ENCODE data around the gene MKRN1. TPM values are rescaled to one million over a fixed set of nuclear protein-coding genes. Genes with fewer than 3 reads are reported as not detected.

Gene MKRN1
- total and polyA plus RNA-seq, 2 experiments from 2014 or later, result 68.8 to 71.5 TPM

DNA sequence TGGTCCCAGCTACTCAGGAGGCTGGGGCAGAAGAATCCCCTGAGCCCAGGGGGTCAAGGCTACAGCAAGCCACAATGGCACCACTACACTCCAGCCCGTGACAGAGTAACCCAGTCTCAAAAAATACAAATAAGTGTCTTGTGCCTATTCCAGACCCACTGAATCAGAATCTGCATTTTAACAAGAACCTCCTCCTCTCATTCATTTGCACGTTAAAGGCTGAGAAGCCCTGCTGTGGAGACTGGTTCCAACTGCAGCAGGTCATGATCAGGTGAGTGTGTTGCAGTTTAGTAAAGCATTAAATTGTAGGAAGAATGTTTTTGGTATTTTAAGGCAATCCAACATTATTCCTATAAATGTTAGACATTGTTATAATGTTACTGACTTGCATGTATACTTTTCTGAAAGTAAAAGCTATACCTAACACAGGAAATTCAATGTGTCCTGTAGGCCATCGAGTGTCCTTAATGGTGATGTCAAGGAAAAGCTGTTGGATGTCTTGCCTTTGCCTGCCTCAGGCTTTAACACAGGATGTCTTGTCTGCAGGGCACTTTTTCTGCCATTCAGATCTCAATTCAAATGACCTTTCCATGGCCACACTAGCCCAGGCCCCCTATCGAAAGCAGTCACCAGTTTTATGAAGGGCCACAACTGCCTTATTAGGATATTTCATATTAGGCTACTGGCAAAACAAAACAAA, 30.4 kb downstream of the MKRN1 start:
- Histone ChIP-seq H3K27ac (no peak overlapping the region), H3K9me2 (ENCODE audit: insufficient read depth) (no peaks in the 10 kb centered on the region), H4K20me1 (ENCODE audit: insufficient read depth) (no peaks in the 10 kb centered on the region), H3F3A (ENCODE audit: insufficient read depth) (no peaks in the 10 kb centered on the region), H3K4me3 (no peak overlapping the region), H3K27me3 (replicated peaks; ENCODE audit: insufficient read depth) (no peaks in the 10 kb centered on the region), H3K9ac (no peak overlapping the region), H3K36me3 (ENCODE audit: low read depth) (no peaks in the 10 kb centered on the region), H3K79me2 (ENCODE audit: insufficient read depth) (no peaks in the 10 kb centered on the region), H3K4me1 (ENCODE audit: insufficient read depth) (no peaks in the 10 kb centered on the region), H2AFZ (no peak overlapping the region), H3K9me3 (ENCODE audit: low read depth) (no peaks in the 10 kb centered on the region), H3K4me2 (ENCODE audit: unreplicated experiment) (no peak overlapping the region)
- WGBS, 2 experiments (ENCODE audit: low coverage in 1 of 2, low lambda C conversion rate in 2 of 2, missing lambda C conversion rate in 2 of 2), result 65 to 71% methylated on average over 4 of the region's 4 CpGs
- no peak for TF ChIP-seq EZH2phosphoT487 (IDR thresholded peaks at IDR 0.05; ENCODE audit: insufficient read depth, low read depth)
- no peak for TF ChIP-seq EZH2 (IDR thresholded peaks at IDR 0.05; ENCODE audit: insufficient read depth, poor library complexity, severe bottlenecking)
- in situ Hi-C loops (cut with MboI), result no loop called here
- no peak for DNase-seq

DNA sequence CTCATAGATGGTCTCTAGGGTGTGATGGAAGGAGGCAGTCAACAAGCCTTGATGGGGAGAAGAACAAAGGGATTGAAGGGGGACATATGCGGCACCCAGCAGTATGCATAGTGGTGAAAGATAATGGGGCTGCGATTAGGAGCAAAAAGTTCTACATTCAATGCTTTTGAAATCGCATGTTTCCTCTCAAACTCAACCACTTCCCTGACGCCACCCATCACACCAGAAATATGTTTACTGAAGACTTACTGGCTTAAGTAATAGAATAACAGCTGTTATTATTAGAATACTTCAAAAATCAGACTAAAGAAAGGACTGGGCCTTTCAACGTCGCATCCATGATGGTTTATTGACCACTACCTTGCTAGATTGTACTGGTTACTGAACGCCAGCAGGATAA, 31.5 kb downstream of the MKRN1 start:
- no peaks in the 10 kb centered on the region for H3K36me3 ChIP-seq (ENCODE audit: low read depth)
- in situ Hi-C loops (cut with MboI), result no loop called here
- 89 to 90% methylated on average over 7 of the region's 7 CpGs for WGBS, 2 experiments (ENCODE audit: low coverage in 1 of 2, low lambda C conversion rate in 2 of 2, missing lambda C conversion rate in 2 of 2)
- H3K9ac ChIP-seq, result no peak overlapping the region
- no peaks in the 10 kb centered on the region for H4K20me1 ChIP-seq (ENCODE audit: insufficient read depth)
- no peaks in the 10 kb centered on the region for H3F3A ChIP-seq (ENCODE audit: insufficient read depth)
- H3K4me1 ChIP-seq (ENCODE audit: insufficient read depth), result no peaks in the 10 kb centered on the region
- no peaks in the 10 kb centered on the region for H3K27me3 ChIP-seq (replicated peaks; ENCODE audit: insufficient read depth)
- no peak overlapping the region for H2AFZ ChIP-seq
- no peaks in the 10 kb centered on the region for H3K9me2 ChIP-seq (ENCODE audit: insufficient read depth)
- no peak overlapping the region for H3K4me3 ChIP-seq
- H3K4me2 ChIP-seq (ENCODE audit: unreplicated experiment), result no peak overlapping the region
- no peak overlapping the region for H3K27ac ChIP-seq
- H3K79me2 ChIP-seq (ENCODE audit: insufficient read depth), result no peaks in the 10 kb centered on the region
- TF ChIP-seq EZH2 (IDR thresholded peaks at IDR 0.05; ENCODE audit: insufficient read depth, poor library complexity, severe bottlenecking) (no peak), EZH2phosphoT487 (IDR thresholded peaks at IDR 0.05; ENCODE audit: insufficient read depth, low read depth) (no peak)
- H3K9me3 ChIP-seq (ENCODE audit: low read depth), result no peaks in the 10 kb centered on the region
- DNase-seq, result no peak

DNA sequence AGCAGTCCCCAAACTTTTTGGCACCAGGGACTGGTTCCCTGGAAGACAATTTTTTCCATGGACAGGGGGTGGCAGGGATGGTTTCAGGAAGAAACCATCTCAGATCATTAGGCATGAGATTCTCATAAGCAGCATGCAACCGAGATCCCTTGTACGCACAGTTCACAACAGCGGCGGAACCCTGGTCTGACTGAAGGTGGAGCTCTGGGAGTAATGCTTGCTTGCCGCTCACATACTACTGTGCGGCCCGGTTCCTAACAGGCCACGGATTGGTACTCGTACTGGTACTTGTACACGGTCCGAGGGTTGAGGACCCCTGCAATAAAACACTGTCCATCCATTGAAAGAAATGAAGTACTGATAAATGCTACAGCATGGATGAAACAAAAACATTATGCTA, 32.8 kb downstream of the MKRN1 start:
- no peaks in the 10 kb centered on the region for H3K27me3 ChIP-seq (replicated peaks; ENCODE audit: insufficient read depth)
- DNase-seq, result no peak
- H3K36me3 ChIP-seq (ENCODE audit: low read depth), result no peaks in the 10 kb centered on the region
- no peak overlapping the region for H3K9ac ChIP-seq
- no peak overlapping the region for H3K27ac ChIP-seq
- H3K4me3 ChIP-seq, result no peak overlapping the region
- H3K9me2 ChIP-seq (ENCODE audit: insufficient read depth), result no peaks in the 10 kb centered on the region
- 93 to 95% methylated on average over 11 of the region's 11 CpGs for WGBS, 2 experiments (ENCODE audit: low coverage in 1 of 2, low lambda C conversion rate in 2 of 2, missing lambda C conversion rate in 2 of 2)
- no peaks in the 10 kb centered on the region for H3F3A ChIP-seq (ENCODE audit: insufficient read depth)
- H4K20me1 ChIP-seq (ENCODE audit: insufficient read depth), result no peaks in the 10 kb centered on the region
- H2AFZ ChIP-seq, result no peak overlapping the region
- H3K4me2 ChIP-seq (ENCODE audit: unreplicated experiment), result no peak overlapping the region
- H3K4me1 ChIP-seq (ENCODE audit: insufficient read depth), result no peaks in the 10 kb centered on the region
- in situ Hi-C loops (cut with MboI), result no loop called here
- H3K9me3 ChIP-seq (ENCODE audit: low read depth), result no peaks in the 10 kb centered on the region
- no peaks in the 10 kb centered on the region for H3K79me2 ChIP-seq (ENCODE audit: insufficient read depth)
- no peak for TF ChIP-seq EZH2 (IDR thresholded peaks at IDR 0.05; ENCODE audit: insufficient read depth, poor library complexity, severe bottlenecking)
- TF ChIP-seq EZH2phosphoT487 (IDR thresholded peaks at IDR 0.05; ENCODE audit: insufficient read depth, low read depth), result no peak

DNA sequence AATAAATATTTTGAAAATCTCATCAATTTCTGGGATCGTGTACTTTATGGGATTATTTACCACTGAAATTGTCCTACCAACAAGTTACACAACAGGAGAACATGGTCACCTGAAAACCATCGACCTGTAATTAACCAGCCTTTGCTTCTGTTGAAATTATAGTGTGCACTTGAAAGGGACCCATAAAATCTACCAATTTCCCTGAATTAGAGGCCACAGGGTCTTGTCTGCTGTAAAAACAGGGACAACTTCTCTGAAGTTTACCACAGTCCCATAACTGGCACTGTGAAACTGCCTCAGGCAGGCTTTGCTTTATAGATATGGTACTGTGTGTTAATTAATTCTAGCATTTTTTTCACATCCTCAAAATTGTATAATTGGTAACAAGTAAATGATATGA, 37.8 kb downstream of the MKRN1 start:
- H3K36me3 ChIP-seq (ENCODE audit: low read depth), result no peaks in the 10 kb centered on the region
- no peaks in the 10 kb centered on the region for H3K79me2 ChIP-seq (ENCODE audit: insufficient read depth)
- H3K4me2 ChIP-seq (ENCODE audit: unreplicated experiment), result no peak overlapping the region
- H3K9me2 ChIP-seq (ENCODE audit: insufficient read depth), result no peaks in the 10 kb centered on the region
- 75 to 77% methylated on average over 2 of the region's 2 CpGs for WGBS, 2 experiments (ENCODE audit: low coverage in 1 of 2, low lambda C conversion rate in 2 of 2, missing lambda C conversion rate in 2 of 2)
- no peak overlapping the region for H3K4me3 ChIP-seq
- no peak overlapping the region for H3K9ac ChIP-seq
- H3F3A ChIP-seq (ENCODE audit: insufficient read depth), result no peaks in the 10 kb centered on the region
- H2AFZ ChIP-seq, result no peak overlapping the region
- H3K27ac ChIP-seq, result no peak overlapping the region
- no peaks in the 10 kb centered on the region for H3K4me1 ChIP-seq (ENCODE audit: insufficient read depth)
- H3K9me3 ChIP-seq (ENCODE audit: low read depth), result no peaks in the 10 kb centered on the region
- TF ChIP-seq EZH2phosphoT487 (IDR thresholded peaks at IDR 0.05; ENCODE audit: insufficient read depth, low read depth), result no peak
- H4K20me1 ChIP-seq (ENCODE audit: insufficient read depth), result no peaks in the 10 kb centered on the region
- DNase-seq, result no peak
- in situ Hi-C loops (cut with MboI), result no loop called here
- no peaks in the 10 kb centered on the region for H3K27me3 ChIP-seq (replicated peaks; ENCODE audit: insufficient read depth)

DNA sequence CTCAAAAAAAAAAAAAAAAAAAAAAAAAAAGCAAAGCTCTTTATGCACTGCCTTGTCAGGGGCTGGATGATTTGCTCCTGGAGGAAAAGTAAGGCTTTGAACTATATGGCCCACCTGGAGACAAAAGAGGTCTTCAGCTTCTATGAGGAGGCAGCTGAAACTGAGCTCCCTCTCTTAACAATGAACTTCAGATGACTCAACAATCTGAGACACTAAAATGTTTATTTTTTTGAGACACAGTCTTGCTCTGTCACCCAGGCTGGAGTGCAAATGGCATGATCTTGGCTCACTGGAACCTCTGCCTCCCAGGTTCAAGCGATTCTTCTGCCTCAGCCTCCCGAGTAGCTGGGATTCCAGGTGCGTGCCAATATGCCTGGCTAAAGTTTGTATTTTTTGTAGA, 38.7 kb downstream of the MKRN1 start:
- Histone ChIP-seq H3K27ac (no peak overlapping the region), H3F3A (ENCODE audit: insufficient read depth) (no peaks in the 10 kb centered on the region), H3K4me3 (no peak overlapping the region), H3K79me2 (ENCODE audit: insufficient read depth) (no peaks in the 10 kb centered on the region), H3K4me1 (ENCODE audit: insufficient read depth) (no peaks in the 10 kb centered on the region), H4K20me1 (ENCODE audit: insufficient read depth) (no peaks in the 10 kb centered on the region), H3K36me3 (ENCODE audit: low read depth) (no peaks in the 10 kb centered on the region), H3K9ac (no peak overlapping the region), H3K9me3 (ENCODE audit: low read depth) (no peaks in the 10 kb centered on the region), H3K27me3 (replicated peaks; ENCODE audit: insufficient read depth) (no peaks in the 10 kb centered on the region), H3K9me2 (ENCODE audit: insufficient read depth) (no peaks in the 10 kb centered on the region), H2AFZ (no peak overlapping the region), H3K4me2 (ENCODE audit: unreplicated experiment) (no peak overlapping the region)
- 74 to 76% methylated on average over 3 of the region's 3 CpGs for WGBS, 2 experiments (ENCODE audit: low coverage in 1 of 2, low lambda C conversion rate in 2 of 2, missing lambda C conversion rate in 2 of 2)
- DNase-seq, result peak; percentile 21
- in situ Hi-C loops (cut with MboI), result no loop called here
- TF ChIP-seq EZH2phosphoT487 (IDR thresholded peaks at IDR 0.05; ENCODE audit: insufficient read depth, low read depth), result no peak
- no peak for TF ChIP-seq EZH2 (IDR thresholded peaks at IDR 0.05; ENCODE audit: insufficient read depth, poor library complexity, severe bottlenecking)

Data from GM23248 (cell line).